Liver (tissue), 9 donors: ENCODE data around the gene TOB1. TPM values are rescaled to one million over a fixed set of nuclear protein-coding genes. Genes with fewer than 3 reads are reported as not detected.

ENCODE experiments used
- DNase-seq: peaks from one replicate; pipeline ENCODE4 v3.0.0-alpha.2; 2017; ENCODE audit warnings: low spot score
- H3K27ac ChIP-seq, 2 donors: one replicate each; pipeline ENCODE4 v1.7.0; 2013; ENCODE audit warnings: inconsistent platforms in 2 of 2, low read length in 2 of 2, control low read depth in 1 of 2, low read depth in 1 of 2, mild to moderate bottlenecking in 1 of 2
- H3K27me3 ChIP-seq, 4 donors: one replicate each; pipeline versions ENCODE4 v1.6.1 to v1.7.0; 2013; ENCODE audit warnings: low read length in 3 of 4, inconsistent platforms in 1 of 4, mild to moderate bottlenecking in 1 of 4, moderate library complexity in 1 of 4; ENCODE audit not compliant: control insufficient read depth in 4 of 4, insufficient read depth in 4 of 4
- H3K36me3 ChIP-seq, 4 donors: one replicate each; pipeline versions ENCODE4 v1.6.1 to v1.7.0; 2013; ENCODE audit warnings: low read length in 3 of 4, mild to moderate bottlenecking in 3 of 4, low read depth in 1 of 4, moderate library complexity in 1 of 4; ENCODE audit not compliant: control insufficient read depth in 4 of 4, insufficient read depth in 3 of 4
- H3K4me1 ChIP-seq, 4 donors: one replicate each; pipeline versions ENCODE4 v1.6.1 to v1.7.0; 2013; ENCODE audit warnings: low read length in 3 of 4, mild to moderate bottlenecking in 3 of 4, moderate library complexity in 1 of 4; ENCODE audit not compliant: control insufficient read depth in 4 of 4, insufficient read depth in 4 of 4
- H3K4me3 ChIP-seq, 3 donors: one replicate each; pipeline versions ENCODE4 v1.6.1 to v1.7.0; 2013; ENCODE audit warnings: low read length in 3 of 3, control low read depth in 1 of 3, low read depth in 1 of 3, mild to moderate bottlenecking in 1 of 3
- H3K9ac ChIP-seq, 2 donors: one replicate each; pipeline ENCODE4 v1.7.0; 2013; ENCODE audit warnings: low read length in 2 of 2, mild to moderate bottlenecking in 2 of 2, moderate library complexity in 2 of 2, control low read depth in 1 of 2, low read depth in 1 of 2
- H3K9me3 ChIP-seq, 4 donors: one replicate each; pipeline versions ENCODE4 v1.6.1 to v1.7.0; 2013; ENCODE audit warnings: low read length in 3 of 4; ENCODE audit not compliant: control insufficient read depth in 4 of 4
- ATF3 ChIP-seq: IDR thresholded peaks from 2 replicates; pipeline ENCODE4 v1.6.1; 2016; ENCODE audit warnings: antibody characterized with exemption
- CTCF ChIP-seq: fragments of 150-350 bp; IDR thresholded peaks from 2 replicates; pipeline ENCODE4 v1.5.1; 2017; ENCODE audit warnings: improper control_type of control experiment, low read depth, low read length; ENCODE audit not compliant: missing input control
- EGR1 ChIP-seq, 2 donors: IDR thresholded peaks; 2 replicates each; pipeline ENCODE4 v1.6.1; 2016 to 2018; ENCODE audit warnings: antibody characterized with exemption in 2 of 2, low read depth in 2 of 2
- FOXA1 ChIP-seq: IDR thresholded peaks from 2 replicates; pipeline ENCODE4 v1.6.1; 2016; ENCODE audit warnings: antibody characterized with exemption
- FOXA2 ChIP-seq: IDR thresholded peaks from 2 replicates; pipeline ENCODE4 v1.6.1; 2016; ENCODE audit warnings: antibody characterized with exemption
- GABPA ChIP-seq, 2 donors: IDR thresholded peaks in 1 of 2; conservative IDR thresholded peaks in 1 of 2; 2 replicates each; pipeline ENCODE4 v1.6.1; 2016; ENCODE audit warnings: antibody characterized with exemption in 2 of 2, mild to moderate bottlenecking in 1 of 2, moderate library complexity in 1 of 2
- HNF4A ChIP-seq, 2 donors: conservative IDR thresholded peaks; 2 replicates each; pipeline ENCODE4 v1.6.1; 2016; ENCODE audit warnings: antibody characterized with exemption in 2 of 2, mild to moderate bottlenecking in 2 of 2
- HNF4G ChIP-seq: IDR thresholded peaks from 2 replicates; pipeline ENCODE4 v1.6.1; 2016; ENCODE audit warnings: antibody characterized with exemption
- JUND ChIP-seq, 2 donors: IDR thresholded peaks; 2 replicates each; pipeline ENCODE4 v1.6.1; 2016; ENCODE audit warnings: antibody characterized with exemption in 2 of 2
- MAX ChIP-seq: IDR thresholded peaks from 2 replicates; pipeline ENCODE4 v1.6.1; 2016; ENCODE audit warnings: antibody characterized with exemption
- NR2F2 ChIP-seq: IDR thresholded peaks from 2 replicates; pipeline ENCODE4 v1.6.1; 2016; ENCODE audit warnings: antibody characterized with exemption
- RAD21 ChIP-seq, 2 donors: IDR thresholded peaks; 2 replicates each; pipeline ENCODE4 v1.6.1; 2016; ENCODE audit warnings: antibody characterized with exemption in 2 of 2, mild to moderate bottlenecking in 2 of 2
- REST ChIP-seq: IDR thresholded peaks from 2 replicates; pipeline ENCODE4 v1.6.1; 2016; ENCODE audit warnings: antibody characterized with exemption, mild to moderate bottlenecking
- RXRA ChIP-seq, 2 donors: IDR thresholded peaks; 2 replicates each; pipeline ENCODE4 v1.6.1; 2017 to 2018; ENCODE audit warnings: antibody characterized with exemption in 2 of 2, mild to moderate bottlenecking in 1 of 2
- SP1 ChIP-seq: IDR thresholded peaks from 2 replicates; pipeline ENCODE4 v1.6.1; 2018; ENCODE audit warnings: antibody characterized with exemption, mild to moderate bottlenecking
- TAF1 ChIP-seq: conservative IDR thresholded peaks from 2 replicates; pipeline ENCODE4 v1.6.1; 2016; ENCODE audit warnings: antibody characterized with exemption, mild to moderate bottlenecking
- YY1 ChIP-seq: IDR thresholded peaks from 2 replicates; pipeline ENCODE4 v1.6.1; 2016; ENCODE audit warnings: antibody characterized with exemption, mild to moderate bottlenecking
- ZBTB33 ChIP-seq: IDR thresholded peaks from 2 replicates; pipeline ENCODE4 v1.6.1; 2016; ENCODE audit warnings: antibody characterized with exemption
- WGBS: extraction: QIAGEN DNeasy Blood & Tissue Kit; methylation state at CpG from one replicate; pipeline ENCODE4 v1.1.7; 2013; 5-methylcytosine and 5-hydroxymethylcytosine counted together
- polyA plus RNA-seq, 2 donors: library from polyadenylated mRNA; stranded (reverse) in 1 of 2; unstranded in 1 of 2; fragments of 200-250 nt in 1 of 2; fragments of >200 nt in 1 of 2; fragmentation: Nextera tagmentation in 1 of 2; extraction: Ambion mirVana in 1 of 2; gene quantifications; one replicate each; pipeline versions ENCODE4 v1.2.1 to v1.2.3, GENCODE V29; 2013 to 2015
- total RNA-seq, 2 donors: library from RNA; depleted of rRNA; stranded (reverse); fragments of >200 nt; gene quantifications; one replicate each; pipeline ENCODE4 v1.2.3, GENCODE V29; 2014
- donor health status: healthy.
- donor health status: healthy.
- donor health status: healthy.
- donor health status: healthy.
- donor health status: healthy.

The TOB1 gene
- total and polyA plus RNA-seq, 4 donors, result 10.2 to 132 (median 37.8) TPM

- no peak for DNase-seq
- TF ChIP-seq RXRA (IDR thresholded peaks at IDR 0.05) (no peak), YY1 (no peak), EGR1 (IDR thresholded peaks at IDR 0.05; ENCODE audit: low read depth in 2 of 2) (no peak), CTCF (no peak), JUND (IDR thresholded peaks at IDR 0.05) (no peak), HNF4G (no peak), GABPA (IDR thresholded peaks at IDR 0.05 in 1 of 2, conservative IDR thresholded peaks at IDR 0.05 in 1 of 2) (no peak), RAD21 (IDR thresholded peaks at IDR 0.05) (no peak), FOXA1 (no peak), REST (no peak), TAF1 (no peak), ATF3 (no peak), HNF4A (conservative IDR thresholded peaks at IDR 0.05) (no peak), NR2F2 (no peak)
- Histone ChIP-seq H3K9me3 (no peaks in the 10 kb centered on the region), H3K27me3 (no peaks in the 10 kb centered on the region), H3K27ac (no peak overlapping the region), H3K4me1 (peaks cover 0 to 8% (median 6%) of the 10 kb centered on the region in 4 donors), H3K36me3 (no peaks in the 10 kb centered on the region), H3K4me3 (no peak overlapping the region), H3K9ac (no peak overlapping the region)
- WGBS, result 86% methylated on average over 6 of the region's 6 CpGs
Measured at GRCh38 chr17:50828508-50829170, 37.5 kb downstream of the TOB1 start.

GRCh38 chr17:50825188-50825587, 41.0 kb downstream of the TOB1 start:
- H3K4me3 ChIP-seq, result no peak overlapping the region
- no peak overlapping the region for H3K27ac ChIP-seq
- H3K36me3 ChIP-seq, result no peaks in the 10 kb centered on the region
- H3K27me3 ChIP-seq, result no peaks in the 10 kb centered on the region
- H3K9ac ChIP-seq, result no peak overlapping the region
- H3K9me3 ChIP-seq, result no peaks in the 10 kb centered on the region
- no peak for DNase-seq
- H3K4me1 ChIP-seq, result peaks cover 0 to 2% (median 2%) of the 10 kb centered on the region in 4 donors
- TF ChIP-seq HNF4A (conservative IDR thresholded peaks at IDR 0.05) (no peak), MAX (no peak), REST (no peak), GABPA (IDR thresholded peaks at IDR 0.05 in 1 of 2, conservative IDR thresholded peaks at IDR 0.05 in 1 of 2) (no peak), RXRA (IDR thresholded peaks at IDR 0.05) (no peak), RAD21 (IDR thresholded peaks at IDR 0.05) (no peak), ATF3 (no peak), ZBTB33 (no peak), TAF1 (no peak), EGR1 (IDR thresholded peaks at IDR 0.05; ENCODE audit: low read depth in 2 of 2) (no peak), JUND (IDR thresholded peaks at IDR 0.05) (no peak), FOXA2 (no peak), NR2F2 (no peak), FOXA1 (no peak), YY1 (no peak), SP1 (no peak), HNF4G (no peak)
